A549 treated with AZD9567 at 1 μM for 4 hours (cell line): ENCODE data around the gene OR51E1. TPM values are rescaled to one million over a fixed set of nuclear protein-coding genes. Genes with fewer than 3 reads are reported as not detected.

Source experiments
- total RNA-seq: library from RNA; stranded (reverse); fragments of 200-300 nt; extraction: Qiagen RNA extraction; gene quantifications from 5 replicates; pipeline ENCODE4 v1.2.3, GENCODE V29; 2022; ENCODE audit not compliant: insufficient read depth

OR51E1 gene, protein sequence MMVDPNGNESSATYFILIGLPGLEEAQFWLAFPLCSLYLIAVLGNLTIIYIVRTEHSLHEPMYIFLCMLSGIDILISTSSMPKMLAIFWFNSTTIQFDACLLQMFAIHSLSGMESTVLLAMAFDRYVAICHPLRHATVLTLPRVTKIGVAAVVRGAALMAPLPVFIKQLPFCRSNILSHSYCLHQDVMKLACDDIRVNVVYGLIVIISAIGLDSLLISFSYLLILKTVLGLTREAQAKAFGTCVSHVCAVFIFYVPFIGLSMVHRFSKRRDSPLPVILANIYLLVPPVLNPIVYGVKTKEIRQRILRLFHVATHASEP
- not detected in 5 replicates for total RNA-seq

DNA sequence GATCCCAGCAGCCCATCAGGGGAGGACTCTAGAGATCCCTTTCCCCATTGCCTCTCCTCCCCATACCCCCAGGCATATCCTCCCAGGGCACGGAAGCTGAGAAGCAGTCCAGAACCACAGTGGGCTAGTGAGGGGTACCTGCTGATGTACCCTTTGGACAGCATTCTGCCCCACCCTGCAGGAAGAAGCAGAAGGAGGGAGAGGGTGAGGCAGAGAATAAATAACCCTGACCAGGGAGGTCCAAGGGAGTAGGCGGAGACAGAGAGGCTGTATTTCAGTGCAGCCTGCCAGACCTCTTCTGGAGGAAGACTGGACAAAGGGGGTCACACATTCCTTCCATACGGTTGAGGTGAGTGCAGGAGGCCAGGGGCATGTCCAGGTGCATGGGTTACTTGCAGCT, at the start of gene OR51E1:
Gene OR51E1, plus strand, starts transcription at position 301 of the 400 bp plus-strand sequence. CDS start 8,545 bp downstream, outside the sequence.

DNA sequence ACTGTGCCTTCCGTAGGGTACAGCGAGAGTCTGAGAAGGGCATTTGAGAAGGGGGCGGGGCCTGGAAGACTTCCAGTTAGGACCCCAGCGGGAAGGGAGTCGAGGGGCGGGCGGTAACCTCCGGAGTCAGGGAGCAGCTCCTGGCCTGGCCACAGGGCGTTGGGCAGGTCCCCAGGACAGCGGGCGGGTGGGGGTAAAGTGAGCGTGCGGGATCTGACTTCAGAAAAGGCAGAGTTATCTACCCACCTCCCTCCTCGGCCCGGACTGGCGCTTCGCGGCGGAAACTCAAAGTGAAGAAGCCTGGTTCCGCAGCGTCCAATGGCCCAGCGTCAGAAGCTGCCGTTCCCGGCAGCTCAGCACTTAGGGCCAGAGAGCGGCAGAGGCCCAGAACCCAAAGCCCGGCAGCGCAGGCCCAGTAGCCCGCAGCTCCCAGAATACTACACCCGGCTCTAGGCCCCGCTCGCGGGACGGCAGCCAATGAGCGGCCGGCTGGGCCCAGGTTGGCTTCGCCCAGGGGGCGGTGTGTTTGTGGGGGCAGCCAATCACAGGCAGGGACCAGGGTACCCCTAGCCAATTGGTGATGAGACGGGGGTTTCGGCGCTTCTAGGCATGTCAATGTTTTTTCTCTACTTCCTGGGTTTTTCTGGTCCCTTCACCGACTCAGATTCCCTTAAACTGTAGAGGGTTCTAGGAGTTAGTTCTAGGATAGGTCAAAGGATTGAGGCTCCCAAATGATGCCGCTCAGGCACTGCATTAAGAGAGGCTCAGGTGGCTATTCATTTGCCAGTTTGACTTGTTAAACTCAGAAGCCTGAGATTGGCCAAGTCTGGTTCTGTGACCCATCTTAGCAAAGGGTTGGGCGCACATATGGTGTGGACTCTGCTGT, 35.8 kb upstream of the OR51E1 start, which contains the start of gene TRIM68:
Gene TRIM68, minus strand, starts transcription at position 451 of the 886 bp plus-strand sequence. CDS start 2,727 bp downstream, outside the sequence.

DNA sequence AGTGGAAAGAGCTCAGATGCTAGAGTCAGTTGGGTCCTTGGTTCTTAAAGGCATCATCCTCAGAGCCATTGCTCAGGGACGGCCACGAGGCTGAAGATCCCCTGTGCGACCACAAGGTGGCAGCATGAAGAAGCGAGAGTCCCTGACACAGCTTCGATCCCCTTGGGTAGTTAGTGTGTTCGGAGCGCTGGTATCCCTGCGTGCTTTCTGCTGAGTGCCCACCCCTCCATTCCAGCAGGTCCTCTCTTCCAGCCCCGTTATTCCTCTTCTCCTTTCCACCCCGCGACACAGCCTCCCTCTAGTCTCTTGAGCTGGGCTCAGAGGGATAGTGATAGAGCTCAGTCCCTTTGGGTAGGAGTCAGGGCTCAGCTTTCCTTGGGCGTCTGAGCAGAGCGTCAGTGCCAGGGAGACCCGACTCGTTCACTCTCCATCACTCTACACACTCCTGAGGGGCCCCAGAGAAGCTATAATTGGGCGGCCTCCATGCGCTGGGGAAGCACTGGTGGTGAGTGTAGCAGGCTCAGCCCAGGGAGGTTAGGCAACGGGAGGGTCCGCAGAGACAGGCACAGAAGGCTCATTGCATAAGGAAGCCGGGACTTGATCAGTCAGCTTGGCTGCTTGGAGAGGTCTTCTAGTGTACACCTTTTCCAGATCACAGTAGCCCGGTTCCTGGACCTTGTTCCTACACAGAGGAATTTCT, 6.7 kb upstream of the OR51E1 start, which contains the start of gene OR51D1:
Gene OR51D1, plus strand, starts transcription at position 516 of the 700 bp plus-strand sequence. CDS start 2,314 bp downstream, outside the sequence.

DNA sequence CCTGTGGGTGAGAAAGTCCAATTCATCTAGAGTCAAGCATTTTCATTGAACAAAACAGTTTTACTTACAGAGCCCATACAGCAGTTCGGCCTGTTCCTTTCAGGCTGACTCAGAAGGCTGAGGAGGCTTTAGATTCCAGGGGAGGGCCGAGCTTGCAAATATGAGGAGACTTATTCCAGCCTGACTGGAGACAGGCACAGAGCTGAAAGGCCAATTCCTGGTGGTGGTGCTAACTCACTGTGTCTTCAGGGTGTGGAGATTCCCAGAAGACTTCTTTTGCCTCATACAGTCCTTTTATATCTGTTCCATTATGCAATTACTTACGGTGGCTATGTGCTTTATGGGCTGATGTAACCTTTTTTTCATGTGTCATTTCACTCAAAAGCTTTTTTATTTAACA, 53.8 kb downstream of the OR51E1 start, which contains the start of gene OR51E2:
Gene OR51E2, minus strand, starts transcription at position 269 of the 400 bp plus-strand sequence. CDS start 15,142 bp downstream, outside the sequence.

DNA sequence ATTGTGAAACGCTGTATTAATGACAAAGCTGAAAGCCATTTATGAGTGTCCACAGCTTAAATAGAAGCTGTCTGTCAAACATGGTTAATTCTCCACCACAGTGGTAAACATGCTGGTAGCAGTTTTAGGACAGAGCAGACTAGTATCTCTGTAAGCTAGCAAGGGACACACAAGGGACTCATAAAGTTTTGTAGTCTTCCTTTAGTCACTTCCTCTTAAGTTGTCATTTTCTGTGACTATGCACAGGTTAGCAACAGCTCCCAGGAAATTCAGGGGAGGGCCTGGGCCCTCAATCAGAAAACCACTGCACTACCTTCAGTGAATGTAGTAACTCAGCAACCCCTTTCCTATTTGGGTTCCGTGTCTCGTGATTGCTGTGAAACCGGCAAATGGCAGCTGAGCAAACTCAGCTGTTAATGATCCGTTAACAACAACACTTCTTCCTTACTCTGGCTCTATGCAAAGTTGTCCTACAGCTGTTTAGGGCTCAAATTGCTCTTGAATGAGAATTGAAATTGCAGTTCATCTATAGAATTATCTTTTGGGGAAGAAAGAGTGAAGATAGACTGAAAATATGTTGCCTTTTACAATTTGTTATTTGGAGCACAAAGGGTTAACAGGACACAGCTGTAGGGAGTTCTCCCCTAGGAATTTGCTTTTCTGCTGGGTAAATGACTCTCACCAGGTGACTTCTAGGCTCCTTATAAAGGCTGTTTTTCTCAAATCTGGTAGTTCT, 60.4 kb downstream of the OR51E1 start, which contains the start of gene MMP26:
Gene MMP26, plus strand, starts transcription at position 731 of the 736 bp plus-strand sequence.

Other genes with a start within 250 kb of the OR51E1 start
- not detected in 5 replicates for gene OR52K2, start 194.7 kb upstream of the OR51E1 start, total RNA-seq
- not detected in 5 replicates for gene OR52K1, start 161.3 kb upstream of the OR51E1 start, total RNA-seq
- not detected in 5 replicates for gene OR52M1, start 98.8 kb upstream of the OR51E1 start, total RNA-seq
- gene OR52I2, start 62.2 kb upstream of the OR51E1 start, total RNA-seq = not detected in 5 replicates
- gene OR52I1, start 49.9 kb upstream of the OR51E1 start, total RNA-seq = not detected in 5 replicates
- 8.5 to 10.6 TPM (median 9.7 TPM) in 5 replicates for gene TRIM68, start 35.8 kb upstream of the OR51E1 start, total RNA-seq
- not detected in 5 replicates for gene OR51D1, start 6.5 kb upstream of the OR51E1 start, total RNA-seq
- not detected in 5 replicates for gene OR51E2, start 53.9 kb downstream of the OR51E1 start, total RNA-seq
- gene MMP26, start 60.8 kb downstream of the OR51E1 start, total RNA-seq = not detected in 5 replicates
- not detected in 5 replicates for gene OR51F1, start 126.0 kb downstream of the OR51E1 start, total RNA-seq
- not detected in 5 replicates for gene OR52R1, start 160.4 kb downstream of the OR51E1 start, total RNA-seq
- not detected in 5 replicates for gene OR51F2, start 177.3 kb downstream of the OR51E1 start, total RNA-seq
- not detected in 5 replicates for gene OR51S1, start 205.2 kb downstream of the OR51E1 start, total RNA-seq
- not detected in 5 replicates for gene OR51T1, start 237.9 kb downstream of the OR51E1 start, total RNA-seq